VCaP (cell line): ENCODE results near the gene FMN2.

Experiments used
- H3K27ac ChIP-seq: fragments of 450-650 bp; 2 replicates; pipeline ENCODE4 v1.5.1; 2017
- CTCF ChIP-seq: fragments of 450-650 bp; conservative IDR thresholded peaks from 2 replicates; pipeline ENCODE4 v1.5.1; 2017; ENCODE audit warnings: mild to moderate bottlenecking, moderate library complexity

Gene FMN2

GRCh38 chr1:240468656-240469055, 377.0 kb downstream of the FMN2 start:
- H3K27ac ChIP-seq = no peak overlapping the region
- no peak for TF ChIP-seq CTCF

GRCh38 chr1:240474133-240474614, 382.5 kb downstream of the FMN2 start:
- no peak overlapping the region for H3K27ac ChIP-seq
- TF ChIP-seq CTCF = no peak

- H3K27ac ChIP-seq = no peak overlapping the region
- TF ChIP-seq CTCF = no peak
Measured at GRCh38 chr1:240475832-240476231, 384.1 kb downstream of the FMN2 start.

DNA sequence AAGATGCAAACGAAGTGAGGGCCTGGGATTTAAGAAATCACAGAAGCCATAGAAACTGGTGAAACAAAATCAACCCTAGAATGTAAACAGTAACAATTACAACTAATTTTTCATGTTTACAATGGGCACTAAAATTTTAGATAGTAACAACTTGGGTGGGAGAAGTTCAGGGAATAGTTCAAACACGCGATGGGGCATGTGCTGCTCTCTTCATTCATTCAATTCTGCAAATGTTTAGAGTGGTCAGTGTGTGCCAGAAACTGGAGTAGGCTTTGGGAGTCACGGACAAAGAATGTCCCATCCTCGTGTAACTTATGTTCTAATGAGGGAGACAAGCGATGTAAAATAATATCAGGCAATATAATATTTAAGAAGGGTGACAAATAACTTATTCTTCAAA, 386.9 kb downstream of the FMN2 start:
- no peak overlapping the region for H3K27ac ChIP-seq
- no peak for TF ChIP-seq CTCF

DNA sequence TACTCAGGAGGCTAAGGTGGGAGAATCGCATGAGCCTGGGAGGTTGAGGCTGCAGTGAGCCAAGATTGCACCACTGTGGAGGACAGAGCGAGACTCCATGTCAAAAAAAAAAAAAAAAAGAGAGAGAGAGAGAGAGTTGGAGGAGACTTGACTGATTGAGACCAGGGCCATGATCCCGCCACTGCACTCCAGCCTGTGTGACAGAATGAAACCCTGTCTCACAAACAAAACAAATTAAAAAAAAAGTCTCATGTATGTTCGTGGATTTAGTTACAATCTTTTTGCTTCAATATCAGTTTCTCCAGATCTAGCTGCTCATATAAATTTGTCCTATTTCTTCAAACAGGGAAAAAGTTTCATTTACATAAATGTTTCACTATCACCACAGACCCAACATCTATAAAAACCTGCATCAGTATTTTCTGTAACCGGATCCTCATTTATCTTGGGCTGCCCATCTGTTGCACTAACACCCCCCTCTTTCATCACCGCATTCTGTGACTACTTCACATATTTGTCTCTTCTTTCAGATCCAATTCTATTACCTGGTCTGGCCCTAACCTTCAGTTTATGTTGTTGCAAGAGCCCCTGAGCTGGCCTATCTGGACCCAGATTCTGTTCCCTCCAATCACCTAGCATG, 393.2 kb downstream of the FMN2 start:
- no peak for TF ChIP-seq CTCF
- no peak overlapping the region for H3K27ac ChIP-seq

DNA sequence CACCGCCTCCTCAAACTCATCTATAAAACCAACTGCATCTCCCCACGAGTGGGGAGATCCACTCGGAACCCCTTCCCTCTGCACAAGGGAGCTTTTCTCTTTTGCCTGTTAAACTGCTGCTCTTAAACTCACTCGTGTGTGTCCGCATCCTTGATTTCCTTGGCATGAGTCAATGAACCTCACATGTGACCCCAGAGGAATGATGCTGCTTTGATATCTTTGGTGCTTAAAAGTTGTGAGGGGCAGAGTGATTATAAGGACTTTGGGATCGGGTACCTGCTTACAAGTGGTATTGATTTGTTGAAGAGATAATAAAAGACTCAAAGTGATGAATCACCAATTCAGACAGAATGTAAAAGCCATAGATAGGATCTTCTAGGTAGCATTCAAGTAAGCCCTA, 394.9 kb downstream of the FMN2 start:
- TF ChIP-seq CTCF = no peak
- no peak overlapping the region for H3K27ac ChIP-seq

DNA sequence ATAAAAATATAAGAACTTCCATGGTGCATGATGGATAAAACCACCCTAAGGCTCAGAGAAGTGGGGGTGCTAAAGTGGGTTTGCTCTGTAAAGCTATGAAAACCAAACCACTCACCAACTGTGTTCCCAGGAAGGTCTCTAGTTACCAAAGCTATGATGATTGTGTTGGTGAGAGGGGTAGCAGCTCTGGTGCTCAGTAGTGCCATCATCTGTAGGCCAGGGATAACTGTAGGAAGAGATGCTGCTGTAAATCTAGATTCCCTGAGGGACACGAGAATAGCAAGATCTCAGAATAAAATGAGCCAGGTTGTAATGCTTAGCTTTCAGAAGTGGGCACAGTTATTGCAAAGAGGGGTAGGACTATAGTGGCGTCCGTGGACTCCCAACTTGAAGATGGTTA, 395.8 kb downstream of the FMN2 start:
- H3K27ac ChIP-seq = no peak overlapping the region
- TF ChIP-seq CTCF = no peak
